ENCODE data around the gene TLE3.

The TLE3 gene

GRCh38 chr15:70109531-70109930 lies 11.8 kb upstream of the TLE3 start:
- no peak for TF ChIP-seq CTCF (IDR thresholded peaks at IDR 0.05; ENCODE audit: extremely low read depth, insufficient read depth, missing control alignments)
- in situ Hi-C loops (cut with MboI; ENCODE audit: low pct_unique_long_range_greater_than_20kb, low sequenced_read_pairs, unreplicated experiment) = no loop called here
- DNase-seq (ENCODE audit: low spot score) = no peak

GRCh38 chr15:70103880-70104626 lies 6.3 kb upstream of the TLE3 start:
- no peak for DNase-seq (ENCODE audit: low spot score)
- in situ Hi-C loops (cut with MboI; ENCODE audit: low pct_unique_long_range_greater_than_20kb, low sequenced_read_pairs, unreplicated experiment) = no loop called here

GRCh38 chr15:70102827-70103226 lies 5.1 kb upstream of the TLE3 start:
- no peak for TF ChIP-seq CTCF (IDR thresholded peaks at IDR 0.05; ENCODE audit: extremely low read depth, insufficient read depth, missing control alignments)
- DNase-seq (ENCODE audit: low spot score) = no peak
- in situ Hi-C loops (cut with MboI; ENCODE audit: low pct_unique_long_range_greater_than_20kb, low sequenced_read_pairs, unreplicated experiment) = no loop called here

More at GRCh38 chr15:70103880-70104626, 6.3 kb upstream of the TLE3 start:
- TF ChIP-seq CTCF (IDR thresholded peaks at IDR 0.05; ENCODE audit: extremely low read depth, insufficient read depth, missing control alignments) = no peak

- no peak for TF ChIP-seq CTCF (IDR thresholded peaks at IDR 0.05; ENCODE audit: extremely low read depth, insufficient read depth, missing control alignments)
- DNase-seq (ENCODE audit: low spot score) = no peak
These were observed 3.9 kb upstream of the TLE3 start for GRCh38 chr15:70101459-70102113.

GRCh38 chr15:70100474-70101341 lies 3.0 kb upstream of the TLE3 start:
- in situ Hi-C loops (cut with MboI; ENCODE audit: low pct_unique_long_range_greater_than_20kb, low sequenced_read_pairs, unreplicated experiment) = no loop called here
- peak; percentile 23 for TF ChIP-seq CTCF (IDR thresholded peaks at IDR 0.05; ENCODE audit: extremely low read depth, insufficient read depth, missing control alignments)
- DNase-seq (ENCODE audit: low spot score) = peak; percentile 44

More at GRCh38 chr15:70101459-70102113, 3.9 kb upstream of the TLE3 start:
- in situ Hi-C loops (cut with MboI; ENCODE audit: low pct_unique_long_range_greater_than_20kb, low sequenced_read_pairs, unreplicated experiment) = no loop called here

GRCh38 chr15:70099967-70100473 lies 2.3 kb upstream of the TLE3 start:
- in situ Hi-C loops (cut with MboI; ENCODE audit: low pct_unique_long_range_greater_than_20kb, low sequenced_read_pairs, unreplicated experiment) = loop anchor here (25.0 kb wide), 1 partner anchor 363 kb away; no protein-coding TSS in a partner anchor
- peak; percentile 59 for DNase-seq (ENCODE audit: low spot score)
- TF ChIP-seq CTCF (IDR thresholded peaks at IDR 0.05; ENCODE audit: extremely low read depth, insufficient read depth, missing control alignments) = no peak
